Endodermal cell (in vitro differentiated cells): Measurements from ENCODE around the gene ARFGEF3. TPM values are rescaled to one million over a fixed set of nuclear protein-coding genes. Genes with fewer than 3 reads are reported as not detected.

Source experiments
- DNase-seq: peaks from one replicate; pipeline ENCODE4 v3.0.0-alpha.2; 2017
- H3K27ac ChIP-seq: 2 replicates; pipeline ENCODE4 v1.5.1; 2013; ENCODE audit warnings: mild to moderate bottlenecking, low read depth, low read length, moderate library complexity
- H3K27me3 ChIP-seq: 2 replicates; pipeline ENCODE4 v1.6.1; 2013; ENCODE audit warnings: mild to moderate bottlenecking, low read length, moderate library complexity; ENCODE audit not compliant: insufficient read depth, control insufficient read depth, poor library complexity, severe bottlenecking
- H3K36me3 ChIP-seq: 2 replicates; pipeline ENCODE4 v1.7.0; 2013; ENCODE audit warnings: mild to moderate bottlenecking, low read length, moderate library complexity; ENCODE audit not compliant: control insufficient read depth, insufficient read depth
- H3K4me1 ChIP-seq: one replicate; pipeline ENCODE4 v1.7.0; 2013; ENCODE audit warnings: low read length; ENCODE audit not compliant: control insufficient read depth, insufficient read depth
- H3K4me3 ChIP-seq: 2 replicates; pipeline ENCODE4 v1.5.1; 2013; ENCODE audit warnings: mild to moderate bottlenecking, low read length, moderate library complexity
- H3K9ac ChIP-seq: 2 replicates; pipeline ENCODE4 v1.6.1; 2013; ENCODE audit warnings: mild to moderate bottlenecking, low read length, moderate library complexity; ENCODE audit not compliant: poor library complexity, severe bottlenecking; ENCODE audit errors: extremely low read depth
- H3K9me3 ChIP-seq: 2 replicates; pipeline ENCODE4 v1.6.1; 2013; ENCODE audit warnings: mild to moderate bottlenecking, low read length, moderate library complexity; ENCODE audit not compliant: control insufficient read depth
- H3K27ac Mint-ChIP-seq: 2 replicates; pipeline ENCODE4 v1.8.0; 2020; ENCODE audit warnings: mixed read lengths
- H3K27me3 Mint-ChIP-seq: 2 replicates; pipeline ENCODE4 v1.8.0; 2021; ENCODE audit warnings: mild to moderate bottlenecking, mixed read lengths; ENCODE audit not compliant: insufficient read depth
- H3K36me3 Mint-ChIP-seq: 2 replicates; pipeline ENCODE4 v1.8.0; 2020; ENCODE audit warnings: low read depth, mixed read lengths
- H3K4me1 Mint-ChIP-seq: 2 replicates; pipeline ENCODE4 v1.8.0; 2020; ENCODE audit warnings: mixed read lengths
- H3K4me3 Mint-ChIP-seq: 2 replicates; pipeline ENCODE4 v1.8.0; 2020; ENCODE audit warnings: mild to moderate bottlenecking, moderate library complexity, mixed read lengths
- H3K9me3 Mint-ChIP-seq: 2 replicates; pipeline ENCODE4 v1.8.0; 2020; ENCODE audit warnings: mild to moderate bottlenecking, mixed read lengths
- CTCF ChIP-seq: fragments of 200-600 bp; sonication (generic); conservative IDR thresholded peaks from 2 replicates; pipeline ENCODE4 v1.5.0; 2021; ENCODE audit warnings: antibody characterized with exemption, mild to moderate bottlenecking
- WGBS, 2 experiments: methylation state at CpG; one replicate each; pipeline versions ENCODE4 v1.1.5 to v1.1.7; 2013; ENCODE audit warnings: missing lambda C conversion rate in 2 of 2, mixed read lengths in 1 of 2; ENCODE audit not compliant: insufficient coverage in 1 of 2, insufficient read length in 1 of 2; 5-methylcytosine and 5-hydroxymethylcytosine counted together
- total RNA-seq, 2 donors: library from RNA; stranded (reverse); fragmentation: NEBNext Ultra II Directional in 1 of 2; extraction: Animal tissue kit (Norgen Biotek cat#: 25700) in 1 of 2; gene quantifications; 2 replicates in 1 of 2; 3 replicates in 1 of 2; pipeline ENCODE4 v1.2.1, GENCODE V29; 2021

The ARFGEF3 gene
- total RNA-seq, 2 donors from 2014 or later: 10.9 to 14.3 TPM

DNA sequence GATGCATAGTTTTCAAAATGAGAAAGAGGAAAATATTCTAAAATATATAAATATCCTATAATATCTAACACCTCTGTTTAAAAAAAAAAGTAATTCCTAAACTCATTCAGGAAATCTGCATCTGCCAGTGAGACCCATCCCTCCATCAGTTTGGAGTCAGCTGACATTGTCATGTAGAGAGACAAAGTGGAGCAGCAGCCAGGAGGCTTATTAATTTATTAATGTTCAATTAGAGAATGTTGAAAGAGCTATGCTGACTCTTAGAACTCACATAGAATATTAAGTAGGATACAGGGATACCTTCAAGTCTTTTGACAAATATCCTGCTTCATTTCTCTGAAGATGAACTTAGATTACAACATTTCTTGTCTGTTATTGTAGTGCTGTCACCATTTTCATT lies 41.8 kb upstream of the ARFGEF3 start:
- Histone ChIP-seq H3K9ac (no peak overlapping the region), H3K27me3 (no peaks in the 10 kb centered on the region), H3K4me3 (no peak overlapping the region), H3K9me3 (peaks cover 16% of the 10 kb centered on the region), H3K36me3 (no peaks in the 10 kb centered on the region), H3K27ac (no peak overlapping the region), H3K4me1 (no peaks in the 10 kb centered on the region)
- Mint-ChIP-seq H3K27ac (no peak overlapping the region), H3K27me3 (no peaks in the 10 kb centered on the region), H3K36me3 (no peaks in the 10 kb centered on the region), H3K4me3 (no peak overlapping the region), H3K4me1 (peaks cover 3% of the 10 kb centered on the region), H3K9me3 (peaks cover 19% of the 10 kb centered on the region)
- no peak for DNase-seq
- no peak for TF ChIP-seq CTCF

- H3K9me3 ChIP-seq: peaks cover 10% of the 10 kb centered on the region
- H3K4me3 Mint-ChIP-seq: no peak overlapping the region
- peaks cover 15% of the 10 kb centered on the region for H3K9me3 Mint-ChIP-seq
- no peak for DNase-seq
- H3K9ac ChIP-seq: no peak overlapping the region
- no peaks in the 10 kb centered on the region for H3K4me1 Mint-ChIP-seq
- no peak overlapping the region for H3K27ac Mint-ChIP-seq
- H3K36me3 ChIP-seq: no peaks in the 10 kb centered on the region
- no peak for TF ChIP-seq CTCF
- no peaks in the 10 kb centered on the region for H3K27me3 Mint-ChIP-seq
- 93 to 94% methylated on average over 3 to 4 of the region's 4 CpGs for WGBS, 2 experiments
- no peak overlapping the region for H3K4me3 ChIP-seq
- H3K27me3 ChIP-seq: no peaks in the 10 kb centered on the region
- H3K36me3 Mint-ChIP-seq: no peaks in the 10 kb centered on the region
- no peak overlapping the region for H3K27ac ChIP-seq
- no peaks in the 10 kb centered on the region for H3K4me1 ChIP-seq
Observed at GRCh38 chr6:138124096-138124495, 37.6 kb upstream of the ARFGEF3 start.

DNA sequence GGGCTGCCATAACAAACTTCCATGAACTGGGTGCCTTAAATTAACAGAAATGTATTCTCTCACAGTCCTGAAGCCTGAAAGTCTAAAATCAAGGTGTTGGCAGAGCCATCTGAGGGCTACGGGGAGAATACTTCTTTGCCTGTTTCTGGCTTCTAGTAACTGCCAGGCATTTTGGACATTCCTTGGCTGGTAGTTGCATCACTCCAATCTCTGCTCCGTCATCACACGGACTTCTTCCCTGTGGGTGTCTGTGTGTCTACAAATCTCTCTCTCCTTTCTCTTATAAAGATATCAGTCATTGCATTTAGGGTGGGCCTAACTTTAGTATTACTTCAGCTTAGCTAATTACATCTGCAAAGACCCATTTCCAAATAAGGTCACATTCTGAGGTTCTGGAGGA lies 33.6 kb upstream of the ARFGEF3 start:
- TF ChIP-seq CTCF: no peak
- DNase-seq: no peak
- H3K27me3 Mint-ChIP-seq: no peaks in the 10 kb centered on the region
- WGBS, 2 experiments: 94 to 97% methylated on average over 3 of the region's 3 CpGs
- H3K27me3 ChIP-seq: no peaks in the 10 kb centered on the region
- no peak overlapping the region for H3K27ac ChIP-seq
- peaks cover 8% of the 10 kb centered on the region for H3K9me3 ChIP-seq
- H3K36me3 ChIP-seq: no peaks in the 10 kb centered on the region
- H3K27ac Mint-ChIP-seq: no peak overlapping the region
- H3K4me3 ChIP-seq: no peak overlapping the region
- no peak overlapping the region for H3K9ac ChIP-seq
- no peaks in the 10 kb centered on the region for H3K36me3 Mint-ChIP-seq
- H3K4me3 Mint-ChIP-seq: no peak overlapping the region
- H3K4me1 Mint-ChIP-seq: no peaks in the 10 kb centered on the region
- H3K4me1 ChIP-seq: no peaks in the 10 kb centered on the region
- H3K9me3 Mint-ChIP-seq: peaks cover 11% of the 10 kb centered on the region
